Neutrophil (primary cell): ENCODE measurements around the gene CNTNAP2.

Experiments used
- H3K27ac ChIP-seq: fragments of 200-600 bp; sonication (generic); 2 replicates; pipeline ENCODE4 v1.5.1; 2016; ENCODE audit warnings: mild to moderate bottlenecking, moderate library complexity
- H3K27me3 ChIP-seq: fragments of 200-600 bp; sonication (generic); 2 replicates; pipeline ENCODE4 v1.6.0; 2016; ENCODE audit warnings: mild to moderate bottlenecking
- H3K36me3 ChIP-seq: fragments of 200-600 bp; sonication (generic); 2 replicates; pipeline ENCODE4 v1.5.1; 2017
- H3K4me1 ChIP-seq, 2 experiments: fragments of 200-600 bp in 1 of 2; sonication (generic) in 1 of 2; 1 replicate in 1 of 2; 2 replicates in 1 of 2; pipeline versions ENCODE4 v1.5.1 to v1.6.1; 2013 to 2016; ENCODE audit warnings: low read depth in 1 of 2, low read length in 1 of 2, mild to moderate bottlenecking in 1 of 2, moderate library complexity in 1 of 2; ENCODE audit not compliant: control insufficient read depth in 1 of 2, insufficient read depth in 1 of 2
- H3K4me3 ChIP-seq, 2 experiments: fragments of 200-600 bp in 1 of 2; sonication (generic) in 1 of 2; 1 replicate in 1 of 2; 2 replicates in 1 of 2; pipeline ENCODE4 v1.5.1; 2013 to 2016; ENCODE audit warnings: low read depth in 1 of 2, low read length in 1 of 2, mild to moderate bottlenecking in 1 of 2, moderate library complexity in 1 of 2
- H3K9me3 ChIP-seq: fragments of 200-600 bp; sonication (generic); 2 replicates; pipeline ENCODE4 v1.5.1; 2016
- TF ChIP-seq, protein P1 (sequence below): fragments of 200-600 bp; sonication (generic); IDR thresholded peaks from 2 replicates; pipeline ENCODE4 v1.5.1; 2016; ENCODE audit warnings: antibody characterized with exemption

Gene CNTNAP2

GRCh38 chr7:147861058-147861716 is 1744.6 kb downstream of the CNTNAP2 start:
- H3K27ac ChIP-seq = no peak overlapping the region
- H3K4me1 ChIP-seq = no peaks in the 10 kb centered on the region
- no peaks in the 10 kb centered on the region for H3K36me3 ChIP-seq

DNA sequence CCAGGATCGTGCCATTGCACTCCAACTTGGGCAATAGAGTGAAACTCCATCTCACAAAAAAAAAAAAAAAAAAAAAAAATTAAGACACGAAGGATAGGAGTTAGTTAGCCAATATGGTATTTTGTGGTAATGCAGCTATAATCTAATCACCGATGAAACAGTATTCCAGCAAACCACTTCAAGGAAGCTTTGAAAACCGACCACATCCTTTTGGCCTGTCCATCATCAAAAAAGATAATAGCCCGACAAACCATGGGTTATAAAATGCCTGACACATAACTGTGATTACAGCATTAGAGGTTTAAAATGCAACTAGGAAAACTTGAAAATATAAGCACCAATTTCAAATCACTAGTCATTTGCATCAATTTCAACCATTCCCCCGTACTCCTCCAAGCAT is 1745.3 kb downstream of the CNTNAP2 start:
- H3K4me1 ChIP-seq = no peaks in the 10 kb centered on the region

More at GRCh38 chr7:147861058-147861716, 1744.6 kb downstream of the CNTNAP2 start:
- Histone ChIP-seq H3K4me3 (no peak overlapping the region), H3K9me3 (no peaks in the 10 kb centered on the region), H3K27me3 (no peaks in the 10 kb centered on the region)
- TF ChIP-seq, protein P1, sequence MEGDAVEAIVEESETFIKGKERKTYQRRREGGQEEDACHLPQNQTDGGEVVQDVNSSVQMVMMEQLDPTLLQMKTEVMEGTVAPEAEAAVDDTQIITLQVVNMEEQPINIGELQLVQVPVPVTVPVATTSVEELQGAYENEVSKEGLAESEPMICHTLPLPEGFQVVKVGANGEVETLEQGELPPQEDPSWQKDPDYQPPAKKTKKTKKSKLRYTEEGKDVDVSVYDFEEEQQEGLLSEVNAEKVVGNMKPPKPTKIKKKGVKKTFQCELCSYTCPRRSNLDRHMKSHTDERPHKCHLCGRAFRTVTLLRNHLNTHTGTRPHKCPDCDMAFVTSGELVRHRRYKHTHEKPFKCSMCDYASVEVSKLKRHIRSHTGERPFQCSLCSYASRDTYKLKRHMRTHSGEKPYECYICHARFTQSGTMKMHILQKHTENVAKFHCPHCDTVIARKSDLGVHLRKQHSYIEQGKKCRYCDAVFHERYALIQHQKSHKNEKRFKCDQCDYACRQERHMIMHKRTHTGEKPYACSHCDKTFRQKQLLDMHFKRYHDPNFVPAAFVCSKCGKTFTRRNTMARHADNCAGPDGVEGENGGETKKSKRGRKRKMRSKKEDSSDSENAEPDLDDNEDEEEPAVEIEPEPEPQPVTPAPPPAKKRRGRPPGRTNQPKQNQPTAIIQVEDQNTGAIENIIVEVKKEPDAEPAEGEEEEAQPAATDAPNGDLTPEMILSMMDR = no peak

DNA sequence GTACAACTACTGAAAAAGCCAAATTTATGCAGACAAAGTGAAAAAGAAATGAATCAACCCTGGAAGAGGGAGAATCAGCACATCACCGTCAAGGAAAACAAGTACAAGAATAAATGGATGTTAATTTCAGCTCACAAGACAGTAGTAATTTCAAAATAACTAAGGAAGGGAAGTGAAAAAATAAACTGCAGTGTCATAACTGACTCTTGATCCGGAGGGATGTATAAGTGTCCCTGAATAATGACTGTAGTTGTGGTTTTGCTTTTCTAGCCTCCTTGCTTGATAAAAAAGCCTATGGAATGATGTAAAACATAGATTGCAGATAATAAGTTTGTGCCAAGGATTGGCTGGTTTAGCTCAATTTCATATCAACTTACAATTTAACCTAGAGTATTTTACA is 1752.9 kb downstream of the CNTNAP2 start:
- no peaks in the 10 kb centered on the region for H3K36me3 ChIP-seq
- H3K4me1 ChIP-seq = no peaks in the 10 kb centered on the region
- H3K9me3 ChIP-seq = no peaks in the 10 kb centered on the region
- H3K27ac ChIP-seq = no peak overlapping the region
- H3K27me3 ChIP-seq = no peaks in the 10 kb centered on the region
- no peak overlapping the region for H3K4me3 ChIP-seq
- TF ChIP-seq, protein P1 = no peak

More for the DNA sequence above, 1745.3 kb downstream of the CNTNAP2 start:
- H3K27me3 ChIP-seq = no peaks in the 10 kb centered on the region
- no peak overlapping the region for H3K27ac ChIP-seq
- no peaks in the 10 kb centered on the region for H3K36me3 ChIP-seq
- H3K9me3 ChIP-seq = no peaks in the 10 kb centered on the region
- no peak overlapping the region for H3K4me3 ChIP-seq
- TF ChIP-seq, protein P1 = no peak

GRCh38 chr7:147878912-147879661 is 1762.5 kb downstream of the CNTNAP2 start:
- Histone ChIP-seq H3K36me3 (no peaks in the 10 kb centered on the region), H3K27me3 (no peaks in the 10 kb centered on the region), H3K9me3 (no peaks in the 10 kb centered on the region), H3K4me3 (no peak overlapping the region), H3K27ac (no peak overlapping the region), H3K4me1 (no peaks in the 10 kb centered on the region)
- TF ChIP-seq, protein P1 = no peak

GRCh38 chr7:147885869-147886268 is 1769.3 kb downstream of the CNTNAP2 start:
- TF ChIP-seq, protein P1 = no peak
- no peaks in the 10 kb centered on the region for H3K36me3 ChIP-seq
- H3K27me3 ChIP-seq = no peaks in the 10 kb centered on the region
- H3K4me3 ChIP-seq = no peak overlapping the region
- no peaks in the 10 kb centered on the region for H3K9me3 ChIP-seq
- H3K27ac ChIP-seq = no peak overlapping the region
- H3K4me1 ChIP-seq = no peaks in the 10 kb centered on the region
